ENCODE data around the gene CD44. TPM values are rescaled to one million over a fixed set of nuclear protein-coding genes. Genes with fewer than 3 reads are reported as not detected.

Gene CD44
- total and polyA plus RNA-seq, 9 donors = 8.3 to 330 (median 26.0) TPM

DNA sequence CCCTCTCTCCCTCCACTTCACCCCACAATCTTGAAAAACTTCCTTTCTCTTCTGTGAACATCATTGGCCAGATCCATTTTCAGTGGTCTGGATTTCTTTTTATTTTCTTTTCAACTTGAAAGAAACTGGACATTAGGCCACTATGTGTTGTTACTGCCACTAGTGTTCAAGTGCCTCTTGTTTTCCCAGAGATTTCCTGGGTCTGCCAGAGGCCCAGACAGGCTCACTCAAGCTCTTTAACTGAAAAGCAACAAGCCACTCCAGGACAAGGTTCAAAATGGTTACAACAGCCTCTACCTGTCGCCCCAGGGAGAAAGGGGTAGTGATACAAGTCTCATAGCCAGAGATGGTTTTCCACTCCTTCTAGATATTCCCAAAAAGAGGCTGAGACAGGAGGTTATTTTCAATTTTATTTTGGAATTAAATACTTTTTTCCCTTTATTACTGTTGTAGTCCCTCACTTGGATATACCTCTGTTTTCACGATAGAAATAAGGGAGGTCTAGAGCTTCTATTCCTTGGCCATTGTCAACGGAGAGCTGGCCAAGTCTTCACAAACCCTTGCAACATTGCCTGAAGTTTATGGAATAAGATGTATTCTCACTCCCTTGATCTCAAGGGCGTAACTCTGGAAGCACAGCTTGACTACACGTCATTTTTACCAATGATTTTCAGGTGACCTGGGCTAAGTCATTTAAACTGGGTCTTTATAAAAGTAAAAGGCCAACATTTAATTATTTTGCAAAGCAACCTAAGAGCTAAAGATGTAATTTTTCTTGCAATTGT lies 92.3 kb downstream of the CD44 start:
- Histone ChIP-seq H3K9me3 (no peaks in the 10 kb centered on the region), H3K4me1 (ENCODE audit: insufficient read depth) (no peaks in the 10 kb centered on the region), H3K27me3 (no peaks in the 10 kb centered on the region), H3K27ac (no peak overlapping the region), H3K4me3 (no peak overlapping the region), H3K36me3 (no peaks in the 10 kb centered on the region)
- 81 to 83% (median 82%) methylated on average over 5 of the region's 5 CpGs for WGBS, 3 donors
- intact Hi-C loops (cut with DNase I) = no loop called here
- TF ChIP-seq POLR2A (IDR thresholded peaks at IDR 0.05) (no peak), EP300 (IDR thresholded peaks at IDR 0.05) (no peak)
- TF ChIP-seq, protein P1, sequence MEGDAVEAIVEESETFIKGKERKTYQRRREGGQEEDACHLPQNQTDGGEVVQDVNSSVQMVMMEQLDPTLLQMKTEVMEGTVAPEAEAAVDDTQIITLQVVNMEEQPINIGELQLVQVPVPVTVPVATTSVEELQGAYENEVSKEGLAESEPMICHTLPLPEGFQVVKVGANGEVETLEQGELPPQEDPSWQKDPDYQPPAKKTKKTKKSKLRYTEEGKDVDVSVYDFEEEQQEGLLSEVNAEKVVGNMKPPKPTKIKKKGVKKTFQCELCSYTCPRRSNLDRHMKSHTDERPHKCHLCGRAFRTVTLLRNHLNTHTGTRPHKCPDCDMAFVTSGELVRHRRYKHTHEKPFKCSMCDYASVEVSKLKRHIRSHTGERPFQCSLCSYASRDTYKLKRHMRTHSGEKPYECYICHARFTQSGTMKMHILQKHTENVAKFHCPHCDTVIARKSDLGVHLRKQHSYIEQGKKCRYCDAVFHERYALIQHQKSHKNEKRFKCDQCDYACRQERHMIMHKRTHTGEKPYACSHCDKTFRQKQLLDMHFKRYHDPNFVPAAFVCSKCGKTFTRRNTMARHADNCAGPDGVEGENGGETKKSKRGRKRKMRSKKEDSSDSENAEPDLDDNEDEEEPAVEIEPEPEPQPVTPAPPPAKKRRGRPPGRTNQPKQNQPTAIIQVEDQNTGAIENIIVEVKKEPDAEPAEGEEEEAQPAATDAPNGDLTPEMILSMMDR (IDR thresholded peaks at IDR 0.05) = no peak
- DNase-seq = no peak

DNA sequence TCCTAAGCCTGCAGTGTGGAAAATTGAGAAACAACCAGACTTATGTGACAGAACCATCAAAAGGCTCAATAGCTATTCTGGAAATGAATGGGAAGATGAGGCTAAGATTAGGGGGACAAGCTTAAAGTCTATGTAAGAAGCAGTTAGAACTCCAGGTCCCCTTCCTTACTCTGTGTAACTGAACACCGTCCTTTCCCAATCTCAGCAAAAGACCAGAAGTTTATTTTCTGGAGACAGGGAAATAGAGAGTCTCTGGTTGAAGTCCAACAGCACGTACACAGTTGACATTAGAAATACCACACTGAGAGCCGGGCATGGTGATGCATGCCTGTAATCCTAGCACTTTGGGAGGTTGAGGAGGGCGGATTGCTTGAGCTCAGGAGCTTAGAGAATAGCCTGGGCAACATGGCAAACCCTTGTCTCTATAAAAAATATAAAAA lies 93.9 kb downstream of the CD44 start:
- TF ChIP-seq, protein P1 (IDR thresholded peaks at IDR 0.05) = no peak
- TF ChIP-seq EP300 (IDR thresholded peaks at IDR 0.05) (no peak), POLR2A (IDR thresholded peaks at IDR 0.05) (no peak)
- Histone ChIP-seq H3K4me3 (no peak overlapping the region), H3K9me3 (no peaks in the 10 kb centered on the region), H3K27ac (no peak overlapping the region), H3K27me3 (no peaks in the 10 kb centered on the region), H3K36me3 (no peaks in the 10 kb centered on the region), H3K4me1 (ENCODE audit: insufficient read depth) (no peaks in the 10 kb centered on the region)
- intact Hi-C loops (cut with DNase I) = no loop called here
- DNase-seq = no peak
- WGBS, 3 donors = 90 to 93% (median 90%) methylated on average over 4 of the region's 4 CpGs

DNA sequence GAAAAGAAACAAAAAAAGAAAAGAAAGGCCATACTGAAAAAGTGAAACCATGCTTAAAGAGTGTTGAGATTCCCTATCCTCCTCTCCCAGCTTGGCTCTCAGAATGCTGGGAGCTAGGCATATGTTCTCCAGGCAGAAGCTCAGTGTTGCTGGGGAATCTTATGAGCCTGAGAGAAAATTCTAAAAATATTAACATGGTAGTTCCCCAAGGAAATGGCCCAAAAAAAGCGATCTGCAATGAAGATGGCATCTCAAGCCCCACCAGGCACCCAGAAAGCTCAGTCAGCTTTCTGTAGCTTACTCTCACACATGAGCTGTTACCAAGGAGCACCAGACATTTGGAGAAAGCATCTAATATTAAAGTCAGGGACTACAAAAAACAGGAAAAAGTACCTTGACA lies 94.5 kb downstream of the CD44 start:
- Histone ChIP-seq H3K27me3 (no peaks in the 10 kb centered on the region), H3K27ac (no peak overlapping the region), H3K36me3 (no peaks in the 10 kb centered on the region), H3K4me1 (ENCODE audit: insufficient read depth) (no peaks in the 10 kb centered on the region), H3K4me3 (no peak overlapping the region), H3K9me3 (no peaks in the 10 kb centered on the region)
- no peak for DNase-seq
- 82 to 92% (median 86%) methylated on average over 1 of the region's 1 CpG for WGBS, 3 donors
- no peak for TF ChIP-seq POLR2A (IDR thresholded peaks at IDR 0.05)
- TF ChIP-seq, protein P1 (IDR thresholded peaks at IDR 0.05) = no peak
- TF ChIP-seq EP300 (IDR thresholded peaks at IDR 0.05) = no peak
- intact Hi-C loops (cut with DNase I) = no loop called here

DNA sequence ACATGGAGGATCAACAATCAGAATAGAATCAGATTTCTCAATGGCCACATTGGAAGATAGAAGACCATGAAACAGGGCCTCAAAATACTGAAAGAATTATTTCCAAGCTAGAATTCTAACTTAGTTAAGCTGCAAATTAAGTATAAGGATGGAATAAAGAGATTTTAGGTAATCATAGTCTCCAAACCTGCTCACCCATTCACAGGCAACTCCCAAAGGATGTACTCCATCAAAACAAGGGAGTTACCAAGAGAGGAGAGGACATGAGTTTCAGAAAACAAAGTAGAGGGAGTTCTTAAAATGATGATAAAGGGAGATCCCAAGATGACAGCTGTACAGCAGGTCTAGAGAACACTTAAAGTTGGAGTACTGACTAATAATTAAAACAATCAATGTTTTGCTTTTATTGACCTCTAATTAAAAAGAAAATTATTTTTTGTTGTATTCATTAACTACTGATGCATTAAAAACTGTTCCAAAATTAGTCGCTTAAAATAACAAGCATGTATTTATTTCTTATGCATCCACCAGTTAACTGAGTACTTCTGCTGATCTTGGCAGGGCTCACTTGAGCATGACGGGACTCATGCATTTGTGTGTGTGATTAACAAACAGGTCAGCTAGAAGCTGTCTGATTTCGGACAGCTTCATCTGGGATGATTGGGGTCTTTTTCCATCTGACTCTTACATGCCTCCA lies 95.6 kb downstream of the CD44 start:
- Histone ChIP-seq H3K27ac (no peak overlapping the region), H3K36me3 (no peaks in the 10 kb centered on the region), H3K4me3 (no peak overlapping the region), H3K4me1 (ENCODE audit: insufficient read depth) (no peaks in the 10 kb centered on the region), H3K9me3 (no peaks in the 10 kb centered on the region), H3K27me3 (no peaks in the 10 kb centered on the region)
- intact Hi-C loops (cut with DNase I) = loop anchor here in 1 of 4 donors (5.0 kb wide), 1 partner anchor 312 kb away; no protein-coding TSS in a partner anchor
- TF ChIP-seq, protein P1 (IDR thresholded peaks at IDR 0.05) = no peak
- TF ChIP-seq EP300 (IDR thresholded peaks at IDR 0.05) = no peak
- no peak for TF ChIP-seq POLR2A (IDR thresholded peaks at IDR 0.05)
- 77 to 87% (median 83%) methylated on average over 3 of the region's 3 CpGs for WGBS, 3 donors
- no peak for DNase-seq

Data from ovary (tissue), 9 donors.